ENCODE results near the gene FAM153A.
"Not testable (repeated sequence)": the region's sequence is repeated elsewhere in the genome, so short reads cannot be mapped to it uniquely, and the experiment has no call there.

GRCh38 chr5:177694518-177694835 is 88.2 kb downstream of the FAM153A start:
- TF ChIP-seq, protein P1, sequence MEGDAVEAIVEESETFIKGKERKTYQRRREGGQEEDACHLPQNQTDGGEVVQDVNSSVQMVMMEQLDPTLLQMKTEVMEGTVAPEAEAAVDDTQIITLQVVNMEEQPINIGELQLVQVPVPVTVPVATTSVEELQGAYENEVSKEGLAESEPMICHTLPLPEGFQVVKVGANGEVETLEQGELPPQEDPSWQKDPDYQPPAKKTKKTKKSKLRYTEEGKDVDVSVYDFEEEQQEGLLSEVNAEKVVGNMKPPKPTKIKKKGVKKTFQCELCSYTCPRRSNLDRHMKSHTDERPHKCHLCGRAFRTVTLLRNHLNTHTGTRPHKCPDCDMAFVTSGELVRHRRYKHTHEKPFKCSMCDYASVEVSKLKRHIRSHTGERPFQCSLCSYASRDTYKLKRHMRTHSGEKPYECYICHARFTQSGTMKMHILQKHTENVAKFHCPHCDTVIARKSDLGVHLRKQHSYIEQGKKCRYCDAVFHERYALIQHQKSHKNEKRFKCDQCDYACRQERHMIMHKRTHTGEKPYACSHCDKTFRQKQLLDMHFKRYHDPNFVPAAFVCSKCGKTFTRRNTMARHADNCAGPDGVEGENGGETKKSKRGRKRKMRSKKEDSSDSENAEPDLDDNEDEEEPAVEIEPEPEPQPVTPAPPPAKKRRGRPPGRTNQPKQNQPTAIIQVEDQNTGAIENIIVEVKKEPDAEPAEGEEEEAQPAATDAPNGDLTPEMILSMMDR (IDR thresholded peaks at IDR 0.05): not testable (repeated sequence)
- TF ChIP-seq POLR2AphosphoS5, EP300 (IDR thresholded peaks at IDR 0.05): not testable (repeated sequence)
